ENCODE results near the gene FAM124A.

DNA sequence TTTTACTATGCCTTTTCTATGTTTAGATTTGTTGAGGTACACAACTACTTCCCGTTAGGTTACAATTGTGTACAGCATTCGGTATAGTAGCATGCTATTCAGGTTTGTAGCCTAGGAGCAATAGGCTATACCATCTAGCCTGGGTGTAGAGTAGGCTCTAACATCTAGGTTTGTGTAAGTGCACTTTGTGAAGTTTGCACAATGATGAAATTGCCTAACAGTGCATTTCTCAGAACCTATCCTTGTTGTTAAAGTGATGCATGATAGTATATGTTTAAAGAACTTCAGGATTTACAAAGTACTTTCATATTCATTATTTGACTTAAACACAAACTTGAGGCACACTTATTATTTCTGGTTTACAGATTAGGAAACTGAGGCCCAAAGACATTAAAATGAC is 105.8 kb downstream of the FAM124A start:
- TF ChIP-seq, protein P1, sequence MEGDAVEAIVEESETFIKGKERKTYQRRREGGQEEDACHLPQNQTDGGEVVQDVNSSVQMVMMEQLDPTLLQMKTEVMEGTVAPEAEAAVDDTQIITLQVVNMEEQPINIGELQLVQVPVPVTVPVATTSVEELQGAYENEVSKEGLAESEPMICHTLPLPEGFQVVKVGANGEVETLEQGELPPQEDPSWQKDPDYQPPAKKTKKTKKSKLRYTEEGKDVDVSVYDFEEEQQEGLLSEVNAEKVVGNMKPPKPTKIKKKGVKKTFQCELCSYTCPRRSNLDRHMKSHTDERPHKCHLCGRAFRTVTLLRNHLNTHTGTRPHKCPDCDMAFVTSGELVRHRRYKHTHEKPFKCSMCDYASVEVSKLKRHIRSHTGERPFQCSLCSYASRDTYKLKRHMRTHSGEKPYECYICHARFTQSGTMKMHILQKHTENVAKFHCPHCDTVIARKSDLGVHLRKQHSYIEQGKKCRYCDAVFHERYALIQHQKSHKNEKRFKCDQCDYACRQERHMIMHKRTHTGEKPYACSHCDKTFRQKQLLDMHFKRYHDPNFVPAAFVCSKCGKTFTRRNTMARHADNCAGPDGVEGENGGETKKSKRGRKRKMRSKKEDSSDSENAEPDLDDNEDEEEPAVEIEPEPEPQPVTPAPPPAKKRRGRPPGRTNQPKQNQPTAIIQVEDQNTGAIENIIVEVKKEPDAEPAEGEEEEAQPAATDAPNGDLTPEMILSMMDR (conservative IDR thresholded peaks at IDR 0.05 in 1 of 2, IDR thresholded peaks at IDR 0.05 in 1 of 2; ENCODE audit: low read depth in 1 of 2, low read length in 2 of 2), result no peak
- no peak for TF ChIP-seq EZH2 (IDR thresholded peaks at IDR 0.05; ENCODE audit: low read length, missing control alignments)

All from fibroblast of lung (primary cell).